GM21619 (cell line): ENCODE data around the gene CRYGS.

Experiments
- ATAC-seq: cut with Tn5 transposase; IDR thresholded peaks from one replicate; pipeline ENCODE4 v1.9.1; 2021; ENCODE audit not compliant: unreplicated experiment

CRYGS gene

DNA sequence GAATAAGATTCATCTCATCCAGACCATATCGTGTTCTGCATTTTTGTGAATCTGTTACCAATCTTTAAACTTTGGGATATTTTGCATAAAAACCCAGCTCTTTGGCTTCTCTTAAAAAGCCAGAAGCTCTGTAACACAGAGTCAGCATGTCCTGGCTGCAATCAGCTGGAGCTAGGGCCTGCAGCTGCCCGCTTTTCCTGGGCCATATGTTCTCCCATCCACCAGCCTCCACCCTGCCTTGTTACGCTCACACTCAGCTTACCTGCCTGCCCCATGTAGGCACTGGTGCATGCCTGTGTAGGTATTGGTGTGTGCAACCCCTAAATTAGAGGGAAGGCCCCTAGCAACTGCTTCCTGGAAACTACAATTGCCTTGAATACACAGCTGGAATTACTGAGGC lies 48.2 kb downstream of the CRYGS start:
- ATAC-seq: no peak

DNA sequence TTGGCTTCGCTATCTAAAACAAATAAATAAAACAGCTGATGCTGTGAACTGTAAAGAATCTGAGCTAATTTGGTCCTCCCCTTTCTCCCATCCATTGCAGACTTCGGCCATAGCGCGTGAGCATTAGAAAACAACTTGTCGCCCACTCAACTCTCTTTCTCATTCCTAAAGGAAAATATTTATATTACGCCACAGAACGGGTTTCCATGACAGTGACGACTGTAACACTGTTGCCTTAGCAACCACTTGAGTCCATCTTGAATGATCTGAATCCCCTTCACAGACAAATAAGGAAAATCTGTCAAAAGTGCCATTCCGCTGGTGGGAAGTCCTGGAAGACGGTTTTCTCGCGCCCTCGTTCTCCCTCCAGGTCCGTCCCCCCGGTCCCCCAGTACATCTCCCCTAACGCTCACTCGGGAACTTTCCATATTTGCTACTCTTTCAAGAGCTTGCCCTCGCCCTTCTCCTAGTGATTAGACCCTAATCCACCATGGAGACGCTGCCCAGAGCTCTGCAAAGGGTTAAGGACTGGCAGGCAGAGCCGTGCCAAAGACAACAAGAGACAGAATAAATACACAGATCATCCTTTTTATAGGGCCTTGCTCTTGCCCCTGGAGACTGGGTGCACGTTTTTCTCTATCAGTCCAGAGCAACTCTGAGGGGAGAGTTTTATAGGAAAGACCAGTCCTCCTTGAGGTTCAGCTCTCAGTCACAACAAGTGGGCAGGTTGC lies 50.5 kb downstream of the CRYGS start:
- ATAC-seq: no peak

DNA sequence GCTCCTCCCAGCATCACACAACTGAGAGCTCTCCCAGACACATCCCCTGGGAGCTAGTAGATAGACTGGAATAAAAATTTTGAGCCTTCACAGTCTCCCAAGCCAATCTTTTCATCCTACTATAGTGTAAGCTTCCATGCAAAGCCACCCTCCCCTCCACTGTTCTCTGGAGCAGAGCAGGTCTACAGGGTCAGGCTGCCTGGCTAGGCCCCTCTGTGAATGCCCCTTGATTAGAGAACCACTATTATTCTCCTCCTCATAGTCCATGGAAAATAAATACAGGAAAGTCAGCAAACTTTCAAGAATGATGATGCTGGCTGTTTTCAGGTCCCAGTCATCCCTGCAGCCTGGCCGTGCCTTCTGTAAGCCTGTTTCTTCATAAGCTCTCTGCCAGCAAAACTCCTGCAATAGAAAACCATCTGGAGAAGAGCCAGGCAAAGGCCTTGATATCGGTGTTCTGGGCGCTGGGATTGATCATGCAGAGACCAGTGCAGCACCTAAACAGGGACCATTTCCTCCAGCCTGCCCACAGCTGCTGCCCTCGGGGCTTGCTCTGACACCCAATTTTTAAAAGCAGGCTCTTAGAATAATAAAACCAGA lies 51.7 kb downstream of the CRYGS start:
- no peak for ATAC-seq

- no peak for ATAC-seq
Measured at GRCh38 chr3:186489507-186489906, 54.7 kb downstream of the CRYGS start.
